ENCODE data around the gene PHF14.
A peak's percentile ranks its signal among the peaks of the same experiment; 100 is the strongest.

Gene PHF14

DNA sequence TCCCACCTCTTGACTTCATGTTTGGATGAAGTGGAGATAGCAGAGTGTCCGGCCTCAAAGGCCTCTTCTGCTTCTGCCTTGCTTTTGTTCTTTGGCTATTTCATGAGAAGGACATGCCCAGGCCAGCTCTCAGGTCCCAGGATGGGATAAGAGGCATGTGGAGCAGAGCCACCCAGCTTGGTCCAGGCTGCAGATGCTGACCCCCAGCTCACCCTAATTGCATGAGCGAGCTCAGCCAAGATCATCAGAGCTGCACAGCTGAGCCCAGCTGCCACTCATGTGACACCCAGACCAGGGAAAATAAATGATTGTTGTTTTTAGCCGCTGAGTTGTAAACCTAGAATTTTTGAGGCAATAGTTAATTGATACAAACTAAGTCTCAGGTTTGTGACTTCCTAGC, 230.0 kb downstream of the PHF14 start:
- Histone ChIP-seq H3K4me3 (ENCODE audit: low read depth, low read length) (no peak overlapping the region), H3K27me3 (replicated peaks) (no peaks in the 10 kb centered on the region), H3K27ac (no peak overlapping the region), H3K36me3 (replicated peaks) (no peaks in the 10 kb centered on the region)
- DNase-seq, result no peak
- TF ChIP-seq, protein P1, sequence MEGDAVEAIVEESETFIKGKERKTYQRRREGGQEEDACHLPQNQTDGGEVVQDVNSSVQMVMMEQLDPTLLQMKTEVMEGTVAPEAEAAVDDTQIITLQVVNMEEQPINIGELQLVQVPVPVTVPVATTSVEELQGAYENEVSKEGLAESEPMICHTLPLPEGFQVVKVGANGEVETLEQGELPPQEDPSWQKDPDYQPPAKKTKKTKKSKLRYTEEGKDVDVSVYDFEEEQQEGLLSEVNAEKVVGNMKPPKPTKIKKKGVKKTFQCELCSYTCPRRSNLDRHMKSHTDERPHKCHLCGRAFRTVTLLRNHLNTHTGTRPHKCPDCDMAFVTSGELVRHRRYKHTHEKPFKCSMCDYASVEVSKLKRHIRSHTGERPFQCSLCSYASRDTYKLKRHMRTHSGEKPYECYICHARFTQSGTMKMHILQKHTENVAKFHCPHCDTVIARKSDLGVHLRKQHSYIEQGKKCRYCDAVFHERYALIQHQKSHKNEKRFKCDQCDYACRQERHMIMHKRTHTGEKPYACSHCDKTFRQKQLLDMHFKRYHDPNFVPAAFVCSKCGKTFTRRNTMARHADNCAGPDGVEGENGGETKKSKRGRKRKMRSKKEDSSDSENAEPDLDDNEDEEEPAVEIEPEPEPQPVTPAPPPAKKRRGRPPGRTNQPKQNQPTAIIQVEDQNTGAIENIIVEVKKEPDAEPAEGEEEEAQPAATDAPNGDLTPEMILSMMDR (IDR thresholded peaks at IDR 0.05; ENCODE audit: low read depth, low read length, missing control alignments), result no peak
- in situ Hi-C loops (cut with HindIII; ENCODE audit: low pct_ligation_motif_present, low sequenced_read_pairs), result no loop called here

DNA sequence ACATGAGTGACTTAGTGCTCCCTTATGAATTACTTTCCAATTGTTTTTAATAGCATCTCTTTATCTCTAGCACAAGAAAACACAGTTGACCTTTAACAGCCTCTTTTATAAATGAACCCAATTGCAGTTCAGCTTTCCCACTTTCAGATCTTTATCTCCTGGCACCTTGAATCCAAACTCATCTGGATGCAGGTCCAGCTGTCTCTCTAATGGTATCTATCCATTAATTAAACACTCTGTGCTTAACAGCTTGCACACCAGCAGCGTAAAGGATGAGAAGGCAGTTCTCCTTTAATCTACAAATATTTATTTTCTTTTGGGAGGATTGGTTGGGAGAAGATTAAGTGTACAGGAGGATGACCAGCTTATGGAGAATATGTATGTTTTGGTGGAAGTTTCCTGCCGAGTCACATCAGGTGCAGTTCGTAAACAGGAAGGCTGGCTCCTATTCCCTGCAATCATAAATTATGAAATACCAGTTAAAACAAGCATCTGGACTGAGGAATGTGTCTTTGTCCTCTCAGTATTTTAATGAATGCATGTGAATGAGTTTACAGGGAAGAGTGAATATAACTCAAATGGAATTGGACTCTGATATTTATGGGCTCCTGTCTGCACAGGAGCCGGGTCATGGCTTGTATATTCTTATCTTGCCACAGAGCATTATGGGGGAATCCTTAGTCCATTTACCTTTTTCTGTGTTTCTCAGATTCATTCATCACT, 232.7 kb downstream of the PHF14 start:
- TF ChIP-seq, protein P1 (IDR thresholded peaks at IDR 0.05; ENCODE audit: low read depth, low read length, missing control alignments), result no peak
- no peak overlapping the region for H3K27ac ChIP-seq
- H3K4me3 ChIP-seq (ENCODE audit: low read depth, low read length), result no peak overlapping the region
- H3K27me3 ChIP-seq (replicated peaks), result no peaks in the 10 kb centered on the region
- no peak for DNase-seq
- H3K36me3 ChIP-seq (replicated peaks), result no peaks in the 10 kb centered on the region
- in situ Hi-C loops (cut with HindIII; ENCODE audit: low pct_ligation_motif_present, low sequenced_read_pairs), result no loop called here

DNA sequence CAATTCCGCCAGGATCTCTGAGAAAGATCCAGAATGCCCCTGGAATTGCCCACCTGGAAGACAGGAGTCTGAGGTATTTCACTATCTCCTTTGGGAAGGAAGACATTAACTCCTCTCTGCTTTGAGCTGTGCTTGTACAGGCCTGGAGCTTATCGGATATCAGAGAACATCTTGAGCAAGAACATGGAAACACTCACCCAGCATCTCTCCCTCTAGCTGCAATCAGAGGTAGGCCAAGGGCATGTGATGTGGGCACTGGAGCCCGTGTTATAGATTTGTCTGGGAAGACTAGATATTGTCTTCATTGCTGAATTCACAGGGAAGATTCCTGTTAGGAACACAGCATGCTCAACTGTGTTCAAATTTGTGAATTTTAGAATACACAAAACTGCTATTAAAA, 233.9 kb downstream of the PHF14 start:
- in situ Hi-C loops (cut with HindIII; ENCODE audit: low pct_ligation_motif_present, low sequenced_read_pairs), result no loop called here
- Histone ChIP-seq H3K36me3 (replicated peaks) (no peaks in the 10 kb centered on the region), H3K27me3 (replicated peaks) (no peaks in the 10 kb centered on the region), H3K4me3 (ENCODE audit: low read depth, low read length) (no peak overlapping the region), H3K27ac (no peak overlapping the region)
- DNase-seq, result no peak
- TF ChIP-seq, protein P1 (IDR thresholded peaks at IDR 0.05; ENCODE audit: low read depth, low read length, missing control alignments), result peak; percentile 41

DNA sequence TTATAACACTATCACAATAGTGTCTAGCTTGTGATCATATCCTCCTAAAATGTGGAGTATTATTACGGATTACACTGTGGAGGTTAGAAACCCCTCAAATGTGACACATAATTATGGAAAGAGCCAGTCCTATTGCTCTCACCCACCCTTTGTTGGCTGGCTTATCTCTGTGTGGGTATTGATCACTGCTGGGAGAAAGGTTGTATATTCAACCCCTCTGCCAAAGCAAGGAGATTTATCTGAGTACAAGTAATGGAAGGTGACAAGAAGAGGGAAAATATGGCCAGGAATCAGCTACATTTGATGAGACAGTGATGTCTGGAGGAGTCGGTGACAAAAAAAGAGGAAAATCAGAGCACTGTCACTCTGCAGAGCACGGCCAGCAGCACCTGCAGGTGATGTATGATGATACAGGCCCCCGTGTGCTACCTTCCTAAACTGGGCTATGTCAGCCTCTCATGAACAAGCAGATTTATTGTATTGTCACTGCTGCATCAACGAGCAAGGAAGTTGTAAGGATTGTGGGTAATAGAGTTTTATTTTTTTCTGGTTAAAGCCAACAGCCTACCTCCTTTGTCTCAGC, 235.3 kb downstream of the PHF14 start:
- no peak for DNase-seq
- no peaks in the 10 kb centered on the region for H3K27me3 ChIP-seq (replicated peaks)
- no peak overlapping the region for H3K4me3 ChIP-seq (ENCODE audit: low read depth, low read length)
- H3K27ac ChIP-seq, result no peak overlapping the region
- H3K36me3 ChIP-seq (replicated peaks), result no peaks in the 10 kb centered on the region
- TF ChIP-seq, protein P1 (IDR thresholded peaks at IDR 0.05; ENCODE audit: low read depth, low read length, missing control alignments), result no peak
- in situ Hi-C loops (cut with HindIII; ENCODE audit: low pct_ligation_motif_present, low sequenced_read_pairs), result no loop called here

DNA sequence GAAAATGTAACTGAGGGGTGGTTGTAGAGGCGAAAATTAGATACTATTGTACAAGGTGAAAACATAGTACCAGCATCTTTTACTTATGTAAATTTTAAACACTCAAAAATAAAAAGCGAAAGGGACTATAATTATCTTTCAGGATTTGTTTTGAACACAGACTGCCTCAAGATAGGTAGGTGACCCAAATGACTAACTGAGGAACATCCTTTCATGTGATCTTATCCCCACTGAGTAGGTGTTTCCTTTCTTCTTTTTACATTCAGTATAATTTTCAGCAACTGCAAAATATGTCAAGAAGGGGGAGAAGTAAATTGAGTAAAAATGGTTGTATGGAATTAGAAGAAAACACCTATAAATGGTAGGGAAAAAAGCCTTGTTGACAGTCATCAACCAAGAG, 236.7 kb downstream of the PHF14 start:
- Histone ChIP-seq H3K4me3 (ENCODE audit: low read depth, low read length) (no peak overlapping the region), H3K27ac (no peak overlapping the region), H3K36me3 (replicated peaks) (no peaks in the 10 kb centered on the region), H3K27me3 (replicated peaks) (no peaks in the 10 kb centered on the region)
- TF ChIP-seq, protein P1 (IDR thresholded peaks at IDR 0.05; ENCODE audit: low read depth, low read length, missing control alignments), result no peak
- in situ Hi-C loops (cut with HindIII; ENCODE audit: low pct_ligation_motif_present, low sequenced_read_pairs), result no loop called here
- no peak for DNase-seq

Data from brain microvascular endothelial cell (primary cell).